Transverse colon (tissue), 3 donors: ENCODE data around the gene OLFML2B.

Source experiments
- CTCF ChIP-seq, 5 experiments: fragments of 200-600 bp in 3 of 5; fragments of 450-650 bp in 2 of 5; sonication (generic) in 3 of 5; IDR thresholded peaks; 1 replicate in 2 of 5; 2 replicates in 3 of 5; pipeline ENCODE4 v1.5.1; 2016 to 2017; ENCODE audit warnings: antibody characterized with exemption in 5 of 5, inconsistent platforms in 3 of 5, mild to moderate bottlenecking in 2 of 5, moderate library complexity in 1 of 5
- EP300 ChIP-seq: sonication (generic); formaldehyde crosslinking; IDR thresholded peaks from one replicate; pipeline ENCODE4 v1.6.1; 2017; ENCODE audit warnings: antibody characterized with exemption, low read depth
- POLR2A ChIP-seq: fragments of 450-650 bp; IDR thresholded peaks from one replicate; pipeline ENCODE4 v1.6.1; 2016; ENCODE audit warnings: antibody characterized with exemption, mild to moderate bottlenecking, moderate library complexity

- TF ChIP-seq CTCF (IDR thresholded peaks at IDR 0.05) (no peak), POLR2A (peak; percentile 68), EP300 (no peak)
Measured at GRCh38 chr1:162069334-162070093, 45.8 kb upstream of the OLFML2B start, which contains the start of gene NOS1AP.
